GM23338 (cell line): ENCODE measurements around the gene NUMBL. TPM values are rescaled to one million over a fixed set of nuclear protein-coding genes. Genes with fewer than 3 reads are reported as not detected.

Source experiments
- CREB1 ChIP-seq: fragments of 250-450 bp; sonication (Bioruptor Pico); IDR thresholded peaks from 2 replicates; pipeline ENCODE4 v1.5.0; 2020; ENCODE audit warnings: low read depth, mild to moderate bottlenecking, moderate library complexity
- EZH2 ChIP-seq: fragments of 200-600 bp; sonication (generic); IDR thresholded peaks from one replicate; pipeline ENCODE4 v1.8.0; 2017; ENCODE audit warnings: antibody characterized with exemption, mild to moderate bottlenecking, low read depth; ENCODE audit not compliant: unreplicated experiment
- POLR2AphosphoS5 ChIP-seq: IDR thresholded peaks from 2 replicates; pipeline ENCODE4 v1.6.1; 2016; ENCODE audit warnings: antibody characterized with exemption, low read depth
- REST ChIP-seq: IDR thresholded peaks from one replicate; pipeline ENCODE4 v1.6.1; 2018; ENCODE audit warnings: antibody characterized with exemption; ENCODE audit not compliant: unreplicated experiment
- ZNF114 ChIP-seq: fragments of 250-450 bp; sonication (Bioruptor Pico); IDR thresholded peaks from 2 replicates; pipeline ENCODE4 v1.5.0; 2020; ENCODE audit warnings: mild to moderate bottlenecking, moderate library complexity
- ZNF331 ChIP-seq: fragments of 250-450 bp; sonication (Bioruptor Pico); IDR thresholded peaks from 2 replicates; pipeline ENCODE4 v1.5.0; 2020; ENCODE audit warnings: low read depth, mild to moderate bottlenecking, moderate library complexity
- ZNF462 ChIP-seq: fragments of 250-450 bp; sonication (Bioruptor Pico); IDR thresholded peaks from 2 replicates; pipeline ENCODE4 v1.5.0; 2020; ENCODE audit warnings: mild to moderate bottlenecking, moderate library complexity
- polyA plus RNA-seq: library from polyadenylated mRNA; unstranded; fragments of >200 nt; fragmentation: Nextera tagmentation; extraction: Ambion mirVana; gene quantifications from 2 replicates; pipeline ENCODE4 v1.2.1, GENCODE V29; 2016
- total RNA-seq: library from RNA; depleted of rRNA; stranded (reverse); fragments of >200 nt; shearing (Covaris generic); gene quantifications from 2 replicates; pipeline ENCODE4 v1.2.3, GENCODE V29; 2014

NUMBL gene
- total and polyA plus RNA-seq, 2 experiments from 2014 or later, result 8.5 to 28.5 TPM

GRCh38 chr19:40659566-40659965 lies 30.9 kb downstream of the NUMBL start (continued):
- TF ChIP-seq ZNF462 (CRISPR knock-in tag) (no peak), REST (no peak), POLR2AphosphoS5 (no peak), CREB1 (no peak), EZH2 (no peak), ZNF331 (CRISPR knock-in tag) (no peak), ZNF114 (no peak)
